IPS-15b (cell line): ENCODE results near the gene RBM47.
A peak's percentile ranks its signal among the peaks of the same experiment; 100 is the strongest.
"Not testable (repeated sequence)": the region's sequence is repeated elsewhere in the genome, so short reads cannot be mapped to it uniquely, and the experiment has no call there.

Source experiments
- H3K27me3 ChIP-seq: one replicate; pipeline ENCODE4 v1.6.1; 2013; ENCODE audit warnings: low read length; ENCODE audit not compliant: control insufficient read depth, insufficient read depth
- H3K36me3 ChIP-seq: one replicate; pipeline ENCODE4 v1.6.1; 2013; ENCODE audit warnings: low read length; ENCODE audit not compliant: control insufficient read depth, insufficient read depth
- H3K4me1 ChIP-seq: one replicate; pipeline ENCODE4 v1.6.1; 2013; ENCODE audit warnings: mild to moderate bottlenecking, low read length; ENCODE audit not compliant: control insufficient read depth, insufficient read depth
- H3K4me3 ChIP-seq: one replicate; pipeline ENCODE4 v1.5.1; 2013; ENCODE audit warnings: low read depth, low read length
- H3K9ac ChIP-seq: one replicate; pipeline ENCODE4 v1.6.1; 2013; ENCODE audit warnings: low read depth, mild to moderate bottlenecking, low read length
- H3K9me3 ChIP-seq: one replicate; pipeline ENCODE4 v1.6.1; 2013; ENCODE audit warnings: mild to moderate bottlenecking, low read length; ENCODE audit not compliant: control insufficient read depth, insufficient read depth

The RBM47 gene

DNA sequence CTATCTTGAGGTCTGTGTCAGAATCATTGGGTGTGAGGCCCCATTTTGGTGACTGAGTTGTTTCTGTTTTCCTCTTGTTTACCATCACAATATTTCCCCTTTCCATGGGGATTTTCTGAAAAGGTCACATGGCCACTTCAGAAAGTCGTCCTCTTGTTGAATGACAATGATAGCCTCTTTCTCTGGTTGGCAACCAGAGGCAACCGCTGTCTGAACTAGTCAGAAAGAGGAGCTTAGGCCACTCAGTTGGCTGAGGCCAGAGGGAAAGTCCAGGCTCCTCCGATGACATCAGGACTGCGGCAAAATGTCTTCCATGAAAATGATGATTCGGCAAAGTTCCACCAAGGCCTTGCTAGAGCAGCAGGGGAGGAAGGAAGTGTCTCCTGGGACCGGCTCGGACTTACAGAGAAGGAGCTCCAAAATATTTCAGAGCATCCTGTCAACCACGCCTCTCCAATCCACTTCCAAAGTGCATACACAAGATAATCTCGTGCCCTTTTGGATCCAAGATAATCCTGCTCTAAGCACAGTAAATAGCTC is 19.1 kb upstream of the RBM47 start:
- H3K27me3 ChIP-seq = no peaks in the 10 kb centered on the region
- peaks cover 11% of the 10 kb centered on the region for H3K4me1 ChIP-seq
- H3K36me3 ChIP-seq = no peaks in the 10 kb centered on the region
- no peaks in the 10 kb centered on the region for H3K9me3 ChIP-seq
- H3K4me3 ChIP-seq = no peak overlapping the region
- no peak overlapping the region for H3K9ac ChIP-seq

DNA sequence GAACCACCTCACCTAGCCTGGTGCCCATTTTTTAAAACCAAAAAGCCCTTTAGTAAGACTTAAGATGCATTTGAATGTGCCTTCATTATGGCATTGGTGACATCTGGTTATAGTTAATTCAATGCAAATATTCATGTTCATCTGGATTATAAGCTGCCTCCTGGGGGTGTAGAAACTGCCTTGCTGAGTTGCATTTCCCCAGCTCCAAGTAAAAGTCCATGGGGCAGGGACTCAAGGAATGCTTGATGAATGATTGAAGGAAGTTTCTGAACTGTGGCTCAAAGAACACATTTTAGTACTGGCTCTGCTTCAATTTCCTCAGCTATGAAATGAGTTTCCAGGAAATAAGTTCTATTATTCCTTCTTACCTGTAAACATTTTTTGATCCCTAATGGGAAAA is 18.5 kb upstream of the RBM47 start:
- H3K9me3 ChIP-seq = no peaks in the 10 kb centered on the region
- H3K4me1 ChIP-seq = peaks cover 11% of the 10 kb centered on the region
- H3K36me3 ChIP-seq = no peaks in the 10 kb centered on the region
- no peak overlapping the region for H3K9ac ChIP-seq
- H3K27me3 ChIP-seq = no peaks in the 10 kb centered on the region
- H3K4me3 ChIP-seq = no peak overlapping the region

DNA sequence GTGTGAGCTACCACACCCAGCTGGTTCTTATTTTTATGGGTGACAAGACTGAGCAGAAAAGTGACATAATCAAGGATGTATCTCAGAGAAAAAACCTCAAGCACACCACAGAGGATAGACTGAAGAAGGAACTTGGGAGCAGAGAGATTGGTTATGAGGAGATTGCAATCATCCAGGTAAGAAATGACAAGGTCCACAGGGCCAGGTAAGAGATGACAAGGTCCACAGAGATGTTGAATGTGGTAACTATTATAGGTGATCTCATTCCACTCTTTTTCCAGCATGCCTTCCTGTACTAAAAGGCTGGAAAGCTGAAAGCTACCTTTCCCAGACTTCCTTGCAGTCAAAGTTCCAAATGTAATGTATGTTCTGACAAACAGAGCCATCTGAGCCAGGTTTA is 15.9 kb upstream of the RBM47 start:
- Histone ChIP-seq H3K9ac (no peak overlapping the region), H3K4me3 (no peak overlapping the region), H3K36me3 (no peaks in the 10 kb centered on the region), H3K27me3 (no peaks in the 10 kb centered on the region), H3K4me1 (peaks cover 11% of the 10 kb centered on the region), H3K9me3 (no peaks in the 10 kb centered on the region)

DNA sequence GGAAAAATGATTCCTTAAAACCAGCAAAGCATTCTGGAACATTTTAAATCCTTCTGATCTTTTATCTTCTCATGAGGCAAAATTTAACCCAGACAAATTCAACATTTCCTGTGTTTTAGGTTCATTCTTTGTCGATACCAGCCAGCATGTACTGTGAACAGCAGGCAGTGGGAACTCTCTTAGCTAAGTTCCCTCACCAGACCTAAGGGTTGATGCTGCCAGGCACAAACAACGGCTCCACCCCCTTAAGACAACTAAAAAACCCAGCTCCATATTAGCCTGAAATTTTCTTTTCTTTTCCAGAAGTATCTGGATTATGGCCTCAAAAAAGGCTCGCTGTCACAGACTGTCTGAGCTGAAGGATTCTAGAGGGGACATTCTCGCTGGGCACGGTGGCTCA is 2.4 kb upstream of the RBM47 start:
- H3K9me3 ChIP-seq = no peaks in the 10 kb centered on the region
- H3K9ac ChIP-seq = no peak overlapping the region
- peaks cover 25% of the 10 kb centered on the region for H3K4me1 ChIP-seq
- no peak overlapping the region for H3K4me3 ChIP-seq
- H3K27me3 ChIP-seq = no peaks in the 10 kb centered on the region
- no peaks in the 10 kb centered on the region for H3K36me3 ChIP-seq

DNA sequence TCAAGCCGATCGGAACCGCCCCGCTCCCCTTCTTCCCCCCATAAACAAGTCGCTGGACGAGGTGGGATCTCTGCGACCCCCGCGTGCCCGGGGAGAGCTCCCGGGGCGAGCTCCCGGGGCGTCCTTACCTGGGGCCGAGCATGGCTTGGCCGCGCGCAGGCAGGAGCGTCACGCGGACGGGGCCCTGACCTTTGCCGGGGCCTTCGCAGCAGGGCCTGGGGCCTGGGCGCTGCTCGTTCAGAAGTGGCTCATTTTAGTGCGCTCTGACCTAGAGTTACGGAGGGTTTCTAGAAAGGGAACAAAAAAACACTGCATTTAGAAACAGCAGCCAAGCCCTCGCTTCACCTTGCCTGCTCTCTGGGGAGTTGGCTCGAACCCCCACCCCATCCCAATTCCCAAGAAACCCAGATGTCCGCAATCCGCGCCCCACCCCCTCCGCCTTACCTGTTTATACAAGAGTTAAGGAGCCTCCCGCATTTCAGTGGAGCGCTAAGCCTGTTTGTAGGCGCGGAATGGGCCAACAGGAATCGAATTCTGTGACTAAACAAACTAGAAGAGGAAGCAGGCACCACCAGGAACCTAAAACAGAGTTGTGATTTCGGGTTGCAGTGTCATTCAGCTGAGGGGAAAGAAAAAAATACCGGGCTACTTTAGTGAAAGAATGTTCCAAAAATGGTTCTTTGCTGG is 814 bp upstream of the RBM47 start:
- Histone ChIP-seq H3K27me3 (no peaks in the 10 kb centered on the region), H3K36me3 (no peaks in the 10 kb centered on the region), H3K4me3 (peak overlapping the region; percentile 79), H3K9me3 (no peaks in the 10 kb centered on the region), H3K9ac (peak overlapping the region; percentile 93), H3K4me1 (peaks cover 37% of the 10 kb centered on the region)

DNA sequence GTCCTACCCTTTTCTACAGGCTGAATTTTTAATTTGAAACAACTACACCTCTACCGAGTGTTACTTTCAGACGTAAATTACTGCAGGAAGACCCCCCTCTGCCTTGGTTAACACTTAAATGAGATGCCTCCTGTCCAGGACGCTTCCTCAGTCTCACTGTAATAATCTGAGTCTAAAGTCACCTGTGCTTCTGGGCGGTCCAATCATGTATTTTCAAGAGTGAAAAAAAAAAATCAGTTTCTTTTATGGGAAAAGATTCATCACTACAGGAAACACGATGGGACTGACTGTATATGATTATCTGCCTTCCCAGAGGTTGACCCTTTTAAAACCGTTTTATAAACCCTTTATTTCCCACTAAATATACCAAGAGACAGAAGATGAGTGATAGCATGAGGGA is 776 bp downstream of the RBM47 start:
- Histone ChIP-seq H3K36me3 (no peaks in the 10 kb centered on the region), H3K4me3 (peak overlapping the region; percentile 79), H3K27me3 (no peaks in the 10 kb centered on the region), H3K9me3 (no peaks in the 10 kb centered on the region), H3K4me1 (peaks cover 37% of the 10 kb centered on the region), H3K9ac (peak overlapping the region; percentile 38)

DNA sequence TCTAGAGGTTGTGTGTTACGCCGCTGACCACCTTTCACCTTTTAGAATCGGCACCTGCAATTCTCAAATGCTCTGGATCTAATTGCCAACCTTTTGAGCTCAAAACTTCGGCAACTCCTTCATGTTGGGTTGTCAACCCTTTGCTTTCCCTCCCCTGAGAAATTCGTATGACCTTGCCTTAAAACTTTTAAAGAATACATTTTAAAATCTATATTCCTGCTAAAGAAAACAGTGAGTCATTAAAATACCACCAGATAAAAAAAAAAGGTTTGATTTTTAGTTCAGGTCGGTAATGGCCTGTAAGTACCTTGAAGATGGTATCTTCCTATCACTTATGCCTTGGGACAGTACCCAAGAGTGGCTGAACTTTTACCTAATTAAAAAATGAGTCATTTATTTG is 1.3 kb downstream of the RBM47 start:
- H3K36me3 ChIP-seq, H3K9me3 ChIP-seq, H3K27me3 ChIP-seq: not testable (repeated sequence)
- Histone ChIP-seq H3K4me1 (peaks cover 37% of the 10 kb centered on the region), H3K9ac (peak overlapping the region; percentile 38), H3K4me3 (peak overlapping the region; percentile 79)

DNA sequence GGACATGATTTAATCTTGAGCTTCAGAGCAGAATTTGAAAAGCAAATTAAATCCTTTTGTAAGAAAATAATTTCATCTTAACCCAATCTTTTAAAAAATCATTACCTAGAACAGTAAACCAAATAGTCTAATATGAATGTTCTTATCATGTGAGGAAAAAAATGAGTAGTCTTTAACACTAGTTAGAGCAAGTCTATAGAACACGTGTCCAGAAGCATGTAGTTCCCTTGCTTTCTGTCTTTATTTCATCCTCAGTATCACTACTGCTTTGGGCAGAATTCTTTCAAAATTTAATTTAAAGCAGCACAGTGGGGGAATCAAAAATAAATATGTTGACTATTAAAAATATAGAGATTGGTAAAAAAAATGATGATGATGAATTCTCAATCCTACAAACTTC is 2.1 kb downstream of the RBM47 start:
- Histone ChIP-seq H3K9ac (peak overlapping the region; percentile 38), H3K9me3 (no peaks in the 10 kb centered on the region), H3K36me3 (no peaks in the 10 kb centered on the region), H3K4me3 (peak overlapping the region; percentile 79), H3K27me3 (no peaks in the 10 kb centered on the region), H3K4me1 (peaks cover 37% of the 10 kb centered on the region)

DNA sequence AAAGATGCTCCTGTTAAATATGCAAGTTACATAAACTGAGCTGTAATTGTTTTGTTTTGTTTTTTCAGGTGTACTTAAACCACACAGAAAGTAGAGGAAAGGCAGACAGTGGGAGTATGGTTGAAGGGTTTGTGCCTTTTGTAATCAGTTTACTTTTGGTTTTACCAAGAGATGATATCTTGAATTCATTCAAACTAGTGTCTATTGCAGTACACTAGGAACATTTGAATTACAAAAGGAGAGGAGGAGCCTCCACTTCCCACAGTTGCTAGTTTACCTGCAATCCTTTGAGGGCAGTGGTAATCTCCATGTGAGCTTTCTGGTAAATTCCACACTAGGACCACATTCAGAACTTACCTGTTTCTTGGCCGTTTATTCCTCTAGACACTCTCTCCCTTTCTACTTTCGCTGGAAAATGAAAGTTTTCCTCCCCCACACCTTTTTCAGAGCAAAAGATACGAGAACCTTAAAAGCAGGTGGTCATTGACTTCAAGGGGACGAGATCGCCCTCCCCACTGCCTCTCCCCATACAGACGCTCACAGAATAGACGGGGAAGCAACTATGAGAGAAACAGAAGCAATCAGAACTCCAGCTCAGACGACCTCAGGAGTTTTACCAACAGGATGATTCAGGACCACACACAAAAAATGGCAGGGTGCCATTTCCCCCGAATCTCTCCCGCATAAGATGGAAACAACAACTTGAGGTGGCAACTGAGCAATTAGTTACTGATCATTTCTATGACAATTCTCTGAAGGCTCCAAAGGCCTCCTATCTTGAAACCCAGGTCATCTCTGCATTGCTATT is 3.3 kb downstream of the RBM47 start:
- Histone ChIP-seq H3K4me1 (peaks cover 39% of the 10 kb centered on the region), H3K36me3 (no peaks in the 10 kb centered on the region), H3K27me3 (no peaks in the 10 kb centered on the region), H3K9me3 (no peaks in the 10 kb centered on the region), H3K9ac (no peak overlapping the region), H3K4me3 (peak overlapping the region; percentile 79)

DNA sequence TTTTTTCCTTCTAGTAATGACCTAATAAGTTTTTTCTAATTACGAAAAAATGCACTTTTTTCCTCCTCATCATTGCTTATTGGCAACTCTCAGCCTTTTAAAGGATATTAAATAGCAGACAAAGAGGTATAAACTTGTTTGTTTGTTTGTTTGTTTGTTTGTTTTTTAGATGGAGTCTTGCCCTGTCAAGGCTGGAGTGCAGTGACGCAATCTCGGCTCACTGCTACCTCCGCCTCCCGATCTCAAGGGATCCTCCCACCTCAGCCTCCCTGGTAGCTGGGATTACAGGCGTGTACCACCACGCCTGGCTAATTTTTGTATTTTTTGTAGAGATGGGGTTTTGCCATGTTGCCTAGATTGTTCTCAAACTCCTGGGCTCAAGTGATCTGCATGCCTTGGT is 6.0 kb downstream of the RBM47 start:
- Histone ChIP-seq H3K27me3 (no peaks in the 10 kb centered on the region), H3K36me3 (no peaks in the 10 kb centered on the region), H3K4me3 (no peak overlapping the region), H3K9me3 (no peaks in the 10 kb centered on the region), H3K4me1 (peaks cover 38% of the 10 kb centered on the region), H3K9ac (no peak overlapping the region)

DNA sequence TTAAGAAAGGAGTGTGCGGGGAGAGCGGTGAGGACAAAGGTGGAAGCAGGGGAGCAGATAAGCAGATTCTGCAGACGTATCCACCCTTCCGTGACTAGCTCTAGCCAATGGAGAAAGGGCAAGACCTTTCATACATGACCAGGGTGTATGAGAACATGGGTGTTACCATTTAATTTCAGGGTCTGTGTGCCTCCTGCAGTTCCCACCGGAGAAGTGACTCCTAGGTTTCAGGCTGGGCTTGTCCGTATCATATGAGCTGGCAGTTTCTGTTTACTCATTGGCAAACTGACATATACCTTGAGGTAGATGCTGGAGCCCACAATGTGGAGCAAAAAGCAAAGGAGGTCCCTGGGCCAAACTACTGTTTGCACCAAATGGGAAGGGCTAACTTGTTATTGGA is 6.8 kb downstream of the RBM47 start:
- H3K9me3 ChIP-seq = no peaks in the 10 kb centered on the region
- H3K4me3 ChIP-seq = no peak overlapping the region
- H3K27me3 ChIP-seq = no peaks in the 10 kb centered on the region
- H3K9ac ChIP-seq = no peak overlapping the region
- no peaks in the 10 kb centered on the region for H3K36me3 ChIP-seq
- peaks cover 35% of the 10 kb centered on the region for H3K4me1 ChIP-seq
